ENCODE data around the gene SH3BP1. TPM values are rescaled to one million over a fixed set of nuclear protein-coding genes. Genes with fewer than 3 reads are reported as not detected.
A peak's percentile ranks its signal among the peaks of the same experiment; 100 is the strongest.
"Not testable (repeated sequence)": the region's sequence is repeated elsewhere in the genome, so short reads cannot be mapped to it uniquely, and the experiment has no call there.

Gene SH3BP1, protein sequence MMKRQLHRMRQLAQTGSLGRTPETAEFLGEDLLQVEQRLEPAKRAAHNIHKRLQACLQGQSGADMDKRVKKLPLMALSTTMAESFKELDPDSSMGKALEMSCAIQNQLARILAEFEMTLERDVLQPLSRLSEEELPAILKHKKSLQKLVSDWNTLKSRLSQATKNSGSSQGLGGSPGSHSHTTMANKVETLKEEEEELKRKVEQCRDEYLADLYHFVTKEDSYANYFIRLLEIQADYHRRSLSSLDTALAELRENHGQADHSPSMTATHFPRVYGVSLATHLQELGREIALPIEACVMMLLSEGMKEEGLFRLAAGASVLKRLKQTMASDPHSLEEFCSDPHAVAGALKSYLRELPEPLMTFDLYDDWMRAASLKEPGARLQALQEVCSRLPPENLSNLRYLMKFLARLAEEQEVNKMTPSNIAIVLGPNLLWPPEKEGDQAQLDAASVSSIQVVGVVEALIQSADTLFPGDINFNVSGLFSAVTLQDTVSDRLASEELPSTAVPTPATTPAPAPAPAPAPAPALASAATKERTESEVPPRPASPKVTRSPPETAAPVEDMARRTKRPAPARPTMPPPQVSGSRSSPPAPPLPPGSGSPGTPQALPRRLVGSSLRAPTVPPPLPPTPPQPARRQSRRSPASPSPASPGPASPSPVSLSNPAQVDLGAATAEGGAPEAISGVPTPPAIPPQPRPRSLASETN
- 4.1 and 4.7 TPM in 2 replicates for total RNA-seq

DNA sequence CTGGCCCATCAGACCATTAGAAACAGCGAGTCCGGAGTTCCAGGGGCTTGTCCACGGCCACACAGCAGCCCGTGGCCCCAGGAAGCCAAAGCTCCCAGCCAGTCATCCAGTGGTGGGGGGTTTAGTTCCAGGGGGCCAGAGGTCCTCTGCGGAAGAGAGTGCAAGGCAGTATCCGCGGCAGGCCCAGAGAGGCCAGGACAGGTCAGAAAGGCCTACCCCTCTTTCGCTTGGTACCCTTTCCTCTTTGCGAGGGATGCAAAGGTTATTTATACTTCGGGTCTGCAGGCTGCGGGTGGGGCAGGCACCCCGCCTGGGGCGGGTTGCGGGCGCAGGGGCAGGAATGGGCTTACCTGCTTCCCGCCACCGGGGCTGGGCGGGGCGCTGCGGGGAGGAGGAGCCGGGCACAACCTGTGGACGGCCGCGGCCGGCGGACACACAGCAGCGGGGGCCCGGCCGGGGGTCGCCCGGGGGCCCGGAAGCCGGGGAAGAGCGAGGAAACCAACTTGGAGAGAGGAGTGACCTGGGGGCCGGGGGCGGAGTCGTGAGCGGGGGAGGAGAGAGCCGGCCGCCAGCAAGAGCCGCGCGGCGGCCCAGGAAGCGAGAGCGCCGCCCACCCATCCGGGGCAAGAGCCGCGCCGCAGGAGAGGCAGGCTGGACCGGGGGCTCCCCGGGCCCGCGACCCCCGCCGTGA is at the start of gene SH3BP1:
SH3BP1 (plus strand) TSS at position 600 of the 691 bp plus-strand sequence. CDS start 119 bp downstream, outside the sequence.
- H2AFZ ChIP-seq (ENCODE audit: low read length), result peak within 1 kb of the TSS; percentile 70
- H3K36me3 ChIP-seq (ENCODE audit: insufficient read depth, low read length), result peaks cover 5% of the 10 kb centered on the region
- peaks cover 9% of the 10 kb centered on the region for H3K79me2 ChIP-seq (ENCODE audit: insufficient read depth, low read length)
- peaks cover 17% of the 10 kb centered on the region for H3K4me1 ChIP-seq (ENCODE audit: insufficient read depth, low read length)
- DNase-seq (ENCODE audit: insufficient read length, low spot score, missing footprints), result peak; percentile 98
- H3K27me3 ChIP-seq (ENCODE audit: insufficient read depth, low read length), result no peaks in the 10 kb centered on the region
- TF ChIP-seq, protein P1, sequence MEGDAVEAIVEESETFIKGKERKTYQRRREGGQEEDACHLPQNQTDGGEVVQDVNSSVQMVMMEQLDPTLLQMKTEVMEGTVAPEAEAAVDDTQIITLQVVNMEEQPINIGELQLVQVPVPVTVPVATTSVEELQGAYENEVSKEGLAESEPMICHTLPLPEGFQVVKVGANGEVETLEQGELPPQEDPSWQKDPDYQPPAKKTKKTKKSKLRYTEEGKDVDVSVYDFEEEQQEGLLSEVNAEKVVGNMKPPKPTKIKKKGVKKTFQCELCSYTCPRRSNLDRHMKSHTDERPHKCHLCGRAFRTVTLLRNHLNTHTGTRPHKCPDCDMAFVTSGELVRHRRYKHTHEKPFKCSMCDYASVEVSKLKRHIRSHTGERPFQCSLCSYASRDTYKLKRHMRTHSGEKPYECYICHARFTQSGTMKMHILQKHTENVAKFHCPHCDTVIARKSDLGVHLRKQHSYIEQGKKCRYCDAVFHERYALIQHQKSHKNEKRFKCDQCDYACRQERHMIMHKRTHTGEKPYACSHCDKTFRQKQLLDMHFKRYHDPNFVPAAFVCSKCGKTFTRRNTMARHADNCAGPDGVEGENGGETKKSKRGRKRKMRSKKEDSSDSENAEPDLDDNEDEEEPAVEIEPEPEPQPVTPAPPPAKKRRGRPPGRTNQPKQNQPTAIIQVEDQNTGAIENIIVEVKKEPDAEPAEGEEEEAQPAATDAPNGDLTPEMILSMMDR (IDR thresholded peaks at IDR 0.05; ENCODE audit: extremely low read depth, low read depth, low read length), result no peak
- H3K4me2 ChIP-seq (ENCODE audit: insufficient read depth, low read length), result peak within 1 kb of the TSS; percentile 95
- H3K9me3 ChIP-seq (ENCODE audit: low read depth, low read length), result no peaks in the 10 kb centered on the region
- no peak within 1 kb of the TSS for H3K27ac ChIP-seq (ENCODE audit: low read depth, low read length)
- peaks cover 4% of the 10 kb centered on the region for H4K20me1 ChIP-seq (ENCODE audit: insufficient read depth, low read length)
- peak within 1 kb of the TSS; percentile 80 for H3K4me3 ChIP-seq (ENCODE audit: insufficient read depth, low read length)

DNA sequence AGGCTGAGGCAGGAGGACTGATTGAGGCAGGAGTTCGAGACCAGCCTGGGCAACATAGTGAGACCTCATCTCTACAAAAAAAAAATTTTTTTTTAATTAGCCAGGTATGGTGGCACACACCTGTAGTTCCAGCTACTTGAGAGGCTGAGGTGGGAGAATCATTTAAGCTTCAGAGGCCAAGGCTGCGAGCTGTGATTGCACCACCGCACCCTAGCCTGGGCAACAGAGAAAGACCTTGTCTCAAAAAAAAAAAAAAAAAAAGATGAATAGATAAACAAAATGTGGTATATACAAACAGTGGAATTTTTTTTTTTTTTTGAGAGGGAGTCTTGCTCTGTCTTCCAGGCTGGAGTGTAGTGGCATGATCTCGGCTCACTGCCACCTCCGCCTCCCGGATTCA is 48.4 kb upstream of the SH3BP1 start:
- not testable (repeated sequence) for H4K20me1 ChIP-seq (ENCODE audit: insufficient read depth, low read length); H3K4me2 ChIP-seq (ENCODE audit: insufficient read depth, low read length); H3K27me3 ChIP-seq (ENCODE audit: insufficient read depth, low read length); H3K4me1 ChIP-seq (ENCODE audit: insufficient read depth, low read length); H3K27ac ChIP-seq (ENCODE audit: low read depth, low read length); H3K79me2 ChIP-seq (ENCODE audit: insufficient read depth, low read length); H3K4me3 ChIP-seq (ENCODE audit: insufficient read depth, low read length); H2AFZ ChIP-seq (ENCODE audit: low read length); DNase-seq (ENCODE audit: insufficient read length, low spot score, missing footprints); H3K9me3 ChIP-seq (ENCODE audit: low read depth, low read length); H3K36me3 ChIP-seq (ENCODE audit: insufficient read depth, low read length)

DNA sequence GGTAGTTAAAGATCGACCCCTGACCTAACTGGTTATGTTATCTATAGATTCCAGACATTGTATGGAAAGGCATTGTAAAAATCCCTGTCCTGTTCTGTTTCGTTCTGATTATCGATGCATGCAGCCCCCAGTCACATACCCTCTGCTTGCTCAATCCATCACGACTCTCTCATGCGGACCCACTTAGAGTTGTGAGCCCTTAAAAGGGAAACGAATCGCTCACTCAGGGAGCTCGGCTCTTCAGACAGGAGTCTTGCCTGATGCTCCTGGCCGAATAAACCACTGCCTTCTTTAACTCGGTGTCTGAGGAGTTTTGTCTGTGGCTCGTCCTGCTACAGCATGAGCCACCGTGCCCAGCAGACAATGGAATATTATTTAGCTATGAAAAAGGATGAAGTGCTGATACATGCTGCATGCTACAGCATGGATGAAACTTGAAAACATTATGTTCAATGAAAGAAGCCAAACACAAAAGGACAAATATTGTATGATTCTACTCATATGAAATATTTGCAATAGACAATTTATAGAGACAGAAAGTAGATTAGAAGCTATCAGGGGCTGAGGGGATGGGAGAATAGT is 47.6 kb upstream of the SH3BP1 start:
- Histone ChIP-seq H3K27ac (ENCODE audit: low read depth, low read length) (no peak overlapping the region), H4K20me1 (ENCODE audit: insufficient read depth, low read length) (no peaks in the 10 kb centered on the region), H3K4me3 (ENCODE audit: insufficient read depth, low read length) (peak overlapping the region; percentile 24), H3K9me3 (ENCODE audit: low read depth, low read length) (no peaks in the 10 kb centered on the region), H3K27me3 (ENCODE audit: insufficient read depth, low read length) (peaks cover 6% of the 10 kb centered on the region), H3K4me1 (ENCODE audit: insufficient read depth, low read length) (peaks cover 3% of the 10 kb centered on the region), H3K4me2 (ENCODE audit: insufficient read depth, low read length) (peak overlapping the region; percentile 62), H3K36me3 (ENCODE audit: insufficient read depth, low read length) (no peaks in the 10 kb centered on the region), H3K79me2 (ENCODE audit: insufficient read depth, low read length) (no peaks in the 10 kb centered on the region), H2AFZ (ENCODE audit: low read length) (no peak overlapping the region)
- DNase-seq (ENCODE audit: insufficient read length, low spot score, missing footprints), result no peak
- TF ChIP-seq, protein P1 (IDR thresholded peaks at IDR 0.05; ENCODE audit: extremely low read depth, low read depth, low read length), result no peak

DNA sequence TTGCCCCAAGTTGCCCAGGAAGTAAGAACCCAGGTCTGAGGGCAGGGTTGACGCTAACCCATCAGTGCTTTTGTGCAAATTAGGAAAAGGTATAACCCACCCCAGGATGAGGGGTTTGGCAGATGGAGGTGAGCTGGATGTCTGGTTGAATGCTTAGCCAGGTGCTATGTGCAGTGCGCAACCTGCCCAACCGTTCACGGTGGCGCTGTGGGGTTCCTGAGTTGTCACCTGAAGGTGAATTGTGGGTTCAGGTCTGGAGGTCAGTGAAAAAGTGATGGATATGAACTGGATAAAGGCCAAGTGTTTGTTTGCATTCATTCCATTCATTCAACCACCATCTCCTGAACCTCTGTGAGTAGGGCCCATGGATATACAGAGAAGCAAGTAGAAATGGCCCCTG is 45.2 kb upstream of the SH3BP1 start:
- H3K4me2 ChIP-seq (ENCODE audit: insufficient read depth, low read length), result no peak overlapping the region

More for the DNA sequence above, 45.2 kb upstream of the SH3BP1 start:
- no peak overlapping the region for H3K4me3 ChIP-seq (ENCODE audit: insufficient read depth, low read length)
- no peaks in the 10 kb centered on the region for H4K20me1 ChIP-seq (ENCODE audit: insufficient read depth, low read length)
- H3K36me3 ChIP-seq (ENCODE audit: insufficient read depth, low read length), result no peaks in the 10 kb centered on the region
- no peak overlapping the region for H2AFZ ChIP-seq (ENCODE audit: low read length)
- H3K4me1 ChIP-seq (ENCODE audit: insufficient read depth, low read length), result peaks cover 3% of the 10 kb centered on the region
- peak; percentile 29 for DNase-seq (ENCODE audit: insufficient read length, low spot score, missing footprints)
- no peaks in the 10 kb centered on the region for H3K27me3 ChIP-seq (ENCODE audit: insufficient read depth, low read length)
- TF ChIP-seq, protein P1 (IDR thresholded peaks at IDR 0.05; ENCODE audit: extremely low read depth, low read depth, low read length), result no peak
- no peaks in the 10 kb centered on the region for H3K79me2 ChIP-seq (ENCODE audit: insufficient read depth, low read length)
- H3K9me3 ChIP-seq (ENCODE audit: low read depth, low read length), result no peaks in the 10 kb centered on the region
- no peak overlapping the region for H3K27ac ChIP-seq (ENCODE audit: low read depth, low read length)
